Measurements from ENCODE around the gene ABAT.
A peak's percentile ranks its signal among the peaks of the same experiment; 100 is the strongest.
"Not testable (repeated sequence)": the region's sequence is repeated elsewhere in the genome, so short reads cannot be mapped to it uniquely, and the experiment has no call there.

ABAT gene

GRCh38 chr16:8741636-8742035 is 67.2 kb downstream of the ABAT start:
- DNase-seq (ENCODE audit: low read depth) = no peak
- H3K4me3 ChIP-seq (ENCODE audit: low read depth, low read length) = no peak overlapping the region
- TF ChIP-seq, protein P1, sequence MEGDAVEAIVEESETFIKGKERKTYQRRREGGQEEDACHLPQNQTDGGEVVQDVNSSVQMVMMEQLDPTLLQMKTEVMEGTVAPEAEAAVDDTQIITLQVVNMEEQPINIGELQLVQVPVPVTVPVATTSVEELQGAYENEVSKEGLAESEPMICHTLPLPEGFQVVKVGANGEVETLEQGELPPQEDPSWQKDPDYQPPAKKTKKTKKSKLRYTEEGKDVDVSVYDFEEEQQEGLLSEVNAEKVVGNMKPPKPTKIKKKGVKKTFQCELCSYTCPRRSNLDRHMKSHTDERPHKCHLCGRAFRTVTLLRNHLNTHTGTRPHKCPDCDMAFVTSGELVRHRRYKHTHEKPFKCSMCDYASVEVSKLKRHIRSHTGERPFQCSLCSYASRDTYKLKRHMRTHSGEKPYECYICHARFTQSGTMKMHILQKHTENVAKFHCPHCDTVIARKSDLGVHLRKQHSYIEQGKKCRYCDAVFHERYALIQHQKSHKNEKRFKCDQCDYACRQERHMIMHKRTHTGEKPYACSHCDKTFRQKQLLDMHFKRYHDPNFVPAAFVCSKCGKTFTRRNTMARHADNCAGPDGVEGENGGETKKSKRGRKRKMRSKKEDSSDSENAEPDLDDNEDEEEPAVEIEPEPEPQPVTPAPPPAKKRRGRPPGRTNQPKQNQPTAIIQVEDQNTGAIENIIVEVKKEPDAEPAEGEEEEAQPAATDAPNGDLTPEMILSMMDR (IDR thresholded peaks at IDR 0.05; ENCODE audit: low read depth, low read length, missing control alignments) = no peak

DNA sequence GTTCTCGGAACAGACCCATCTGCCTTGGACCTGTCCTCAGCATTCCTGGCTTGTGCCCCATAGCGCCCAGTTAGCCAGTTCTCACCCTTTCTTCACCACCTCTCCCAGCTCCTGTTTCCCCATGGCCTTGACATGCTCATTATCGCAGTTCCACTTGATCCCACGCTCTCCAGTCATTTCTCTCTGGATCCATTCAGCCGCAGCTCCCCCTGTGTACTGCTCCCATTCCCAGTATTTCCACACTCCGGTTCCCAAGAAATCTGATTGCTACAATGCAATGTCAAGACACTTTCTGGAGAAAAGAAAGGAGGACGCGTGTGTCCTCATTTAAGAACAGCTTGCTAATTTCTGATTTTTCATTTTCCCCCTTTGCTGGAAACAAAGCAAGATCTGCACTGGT is 67.7 kb downstream of the ABAT start:
- TF ChIP-seq, protein P1 (IDR thresholded peaks at IDR 0.05; ENCODE audit: low read depth, low read length, missing control alignments) = no peak
- H3K4me3 ChIP-seq (ENCODE audit: low read depth, low read length) = no peak overlapping the region
- DNase-seq (ENCODE audit: low read depth) = no peak

GRCh38 chr16:8748944-8749343 is 74.5 kb downstream of the ABAT start:
- not testable (repeated sequence) for DNase-seq (ENCODE audit: low read depth); H3K4me3 ChIP-seq (ENCODE audit: low read depth, low read length)

- no peak for DNase-seq (ENCODE audit: low read depth)
- H3K4me3 ChIP-seq (ENCODE audit: low read depth, low read length) = no peak overlapping the region
- TF ChIP-seq, protein P1 (IDR thresholded peaks at IDR 0.05; ENCODE audit: low read depth, low read length, missing control alignments) = no peak
These were observed 77.3 kb downstream of the ABAT start for GRCh38 chr16:8751481-8752311.

- TF ChIP-seq, protein P1 (IDR thresholded peaks at IDR 0.05; ENCODE audit: low read depth, low read length, missing control alignments) = no peak
- no peak for DNase-seq (ENCODE audit: low read depth)
These were observed 78.3 kb downstream of the ABAT start for GRCh38 chr16:8752706-8753105.

DNA sequence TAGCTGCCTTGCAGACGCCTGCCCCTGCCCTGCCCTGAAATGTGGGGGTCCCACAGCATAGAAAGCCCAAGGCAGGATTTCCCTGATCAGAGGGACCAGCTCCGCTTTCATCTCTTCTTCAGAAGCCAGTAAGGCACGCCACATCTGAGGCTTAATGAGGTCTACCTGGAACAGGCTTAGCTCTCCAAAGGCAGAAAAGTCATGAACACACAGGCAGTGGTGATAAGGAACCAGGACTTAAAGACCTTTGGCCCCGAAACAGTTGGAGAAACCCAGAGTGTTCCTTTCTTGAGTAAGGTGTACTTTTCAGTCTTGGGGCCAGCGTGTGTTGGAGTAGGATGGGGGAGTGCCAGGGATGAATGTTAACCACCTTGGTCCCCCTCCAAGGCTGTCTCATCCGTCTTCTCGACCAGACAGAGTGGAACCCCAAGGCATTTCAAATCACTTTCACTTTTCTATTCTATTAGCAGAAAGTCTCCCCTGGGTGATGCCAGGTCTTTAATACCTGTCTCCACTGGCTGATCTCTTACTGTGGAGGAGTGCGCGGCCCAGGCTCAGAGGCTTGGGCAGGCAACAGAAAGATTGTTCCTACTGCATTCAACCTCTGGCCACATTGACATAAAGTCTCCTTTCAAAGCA is 79.1 kb downstream of the ABAT start:
- TF ChIP-seq, protein P1 (IDR thresholded peaks at IDR 0.05; ENCODE audit: low read depth, low read length, missing control alignments) = no peak
- no peak overlapping the region for H3K4me3 ChIP-seq (ENCODE audit: low read depth, low read length)
- no peak for DNase-seq (ENCODE audit: low read depth)

More at GRCh38 chr16:8752706-8753105, 78.3 kb downstream of the ABAT start:
- H3K4me3 ChIP-seq (ENCODE audit: low read depth, low read length) = no peak overlapping the region

DNA sequence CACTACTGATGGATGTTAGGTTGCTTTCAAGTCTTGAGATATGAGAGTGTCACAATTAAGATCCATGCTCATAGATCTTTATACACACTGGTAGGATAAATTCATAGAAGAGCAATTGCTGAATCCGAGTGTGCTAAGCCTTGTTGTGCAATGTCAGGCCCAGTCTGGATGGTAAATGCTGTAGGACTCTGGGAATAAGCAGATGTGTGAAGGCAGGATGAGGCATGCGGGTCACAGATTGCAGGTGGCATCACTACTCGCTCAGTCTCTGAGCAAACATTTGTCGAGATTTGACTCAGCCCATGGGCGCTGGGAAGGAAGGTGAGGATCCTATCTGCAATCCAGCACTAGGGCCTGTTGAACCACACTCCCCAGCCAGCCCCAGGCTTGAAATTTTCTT is 82.3 kb downstream of the ABAT start:
- no peak overlapping the region for H3K4me3 ChIP-seq (ENCODE audit: low read depth, low read length)
- TF ChIP-seq, protein P1 (IDR thresholded peaks at IDR 0.05; ENCODE audit: low read depth, low read length, missing control alignments) = no peak
- peak; percentile 10 for DNase-seq (ENCODE audit: low read depth)
